Activated CD8-positive, alpha-beta memory T cell treated with anti-CD3 and anti-CD28 coated beads for 4 hours (primary cell): ENCODE results near the gene SLC5A6.

Experiments
- DNase-seq, 2 donors: peaks; one replicate each; pipeline ENCODE4 v3.0.0-alpha.2; 2020; ENCODE audit warnings: low read depth in 2 of 2

Gene SLC5A6

GRCh38 chr2:27175330-27175729 lies 36.7 kb downstream of the SLC5A6 start:
- no peak for DNase-seq

GRCh38 chr2:27174638-27175037 lies 37.4 kb downstream of the SLC5A6 start:
- no peak for DNase-seq

GRCh38 chr2:27171351-27171848 lies 40.7 kb downstream of the SLC5A6 start:
- DNase-seq = no peak

- DNase-seq = no peak
Measured at GRCh38 chr2:27170581-27171337, 41.3 kb downstream of the SLC5A6 start.

GRCh38 chr2:27164960-27165763 lies 46.9 kb downstream of the SLC5A6 start:
- no peak for DNase-seq

GRCh38 chr2:27162151-27163121 lies 49.6 kb downstream of the SLC5A6 start:
- no peak for DNase-seq

- no peak for DNase-seq
Measured at GRCh38 chr2:27160191-27160590, 51.9 kb downstream of the SLC5A6 start.

GRCh38 chr2:27159271-27159670 lies 52.8 kb downstream of the SLC5A6 start:
- DNase-seq = no peak

GRCh38 chr2:27158468-27158867 lies 53.6 kb downstream of the SLC5A6 start:
- DNase-seq = no peak

GRCh38 chr2:27155069-27155520 lies 57.0 kb downstream of the SLC5A6 start:
- no peak for DNase-seq

- no peak for DNase-seq
Measured at GRCh38 chr2:27154488-27154887, 57.6 kb downstream of the SLC5A6 start.

GRCh38 chr2:27152796-27153464 lies 59.1 kb downstream of the SLC5A6 start:
- no peak for DNase-seq

- DNase-seq = no peak
Measured at GRCh38 chr2:27152102-27152795, 59.8 kb downstream of the SLC5A6 start.

GRCh38 chr2:27150639-27151230 lies 61.3 kb downstream of the SLC5A6 start:
- no peak for DNase-seq
